HCT116 (cell line): ENCODE measurements around the gene FGF14. TPM values are rescaled to one million over a fixed set of nuclear protein-coding genes. Genes with fewer than 3 reads are reported as not detected.

Source experiments
- ATAC-seq: fragments of 200-7000 bp; cut with Tn5 transposase; 2 replicates; pipeline ENCODE4 v1.9.1; 2020; ENCODE audit warnings: mild to moderate bottlenecking, moderate library complexity
- BruUV-seq: library from RNA; stranded (reverse); fragments of 400-500 nt; replicated peaks from 2 replicates; lab custom pipeline; 2021; lab: Mats Ljungman, UMichigan
- CTCF ChIA-PET: fragments of 300-600 bp; sonication (Branson Sonifier 250); formaldehyde crosslinking; loops from one replicate; lab custom pipeline; 2021; ENCODE audit warnings: antibody characterized with exemption; lab: Charles Lee
- POLR2A ChIA-PET: fragments of 300-600, 350-600 bp; sonication (Branson Sonifier 250); formaldehyde crosslinking; loops from one replicate; lab custom pipeline; 2021; ENCODE audit warnings: antibody characterized with exemption; lab: Charles Lee
- RAD21 ChIA-PET, 2 experiments: fragments of 300-600 bp; sonication (Branson Sonifier 250); formaldehyde crosslinking; loops; one replicate each; lab custom pipeline; 2023; ENCODE audit warnings: low total read pairs in 2 of 2; ENCODE audit not compliant: uncharacterized antibody in 2 of 2, unreplicated experiment in 2 of 2, low non-redundant PET in 1 of 2; lab: Charles Lee
- DNase-seq: peaks from one replicate; pipeline ENCODE4 v3.0.0-alpha.2; 2010; ENCODE audit warnings: low read depth, low spot score
- H2AFZ ChIP-seq: fragments of 200-600 bp; shearing (Covaris generic), sonication (generic); 2 replicates; pipeline ENCODE4 v1.6.1; 2017; ENCODE audit warnings: low read depth, mixed run types, mixed read lengths, antibody characterized with exemption, low read length; ENCODE audit not compliant: poor library complexity, severe bottlenecking
- H3K27ac ChIP-seq: 2 replicates; pipeline ENCODE4 v1.5.1; 2012; ENCODE audit warnings: low read depth, low read length
- H3K27me3 ChIP-seq: fragments of 200-600 bp; sonication (generic); 2 replicates; pipeline ENCODE4 v1.6.1; 2016; ENCODE audit warnings: mixed run types, low read length, mixed read lengths; ENCODE audit not compliant: insufficient read depth
- H3K36me3 ChIP-seq, 2 experiments: fragments of 200-500 bp in 1 of 2; fragments of 200-600 bp in 1 of 2; sonication (Bioruptor generic) in 1 of 2; sonication (generic) in 1 of 2; 2 replicates each; pipeline versions ENCODE4 v1.5.1 to v1.6.1; 2014 to 2016; ENCODE audit warnings: low read length in 2 of 2, inconsistent platforms in 1 of 2, mixed read lengths in 1 of 2, mixed run types in 1 of 2; ENCODE audit not compliant: insufficient read depth in 2 of 2, control insufficient read depth in 1 of 2
- H3K4me1 ChIP-seq, 2 experiments: fragments of 200-600 bp in 1 of 2; sonication (generic) in 1 of 2; 2 replicates each; pipeline versions ENCODE4 v1.5.1 to v1.6.1; 2012 to 2017; ENCODE audit warnings: low read length in 2 of 2, inconsistent platforms in 1 of 2, mild to moderate bottlenecking in 1 of 2, mixed read lengths in 1 of 2, mixed run types in 1 of 2, moderate library complexity in 1 of 2; ENCODE audit not compliant: insufficient read depth in 2 of 2, control insufficient read depth in 1 of 2
- H3K4me2 ChIP-seq: fragments of 200-600 bp; sonication (generic); 2 replicates; pipeline ENCODE4 v1.6.1; 2017; ENCODE audit warnings: mixed run types, low read length, mixed read lengths
- H3K4me3 ChIP-seq, 2 experiments: fragments of 200-600 bp in 1 of 2; sonication (generic) in 1 of 2; replicated peaks in 1 of 2; 2 replicates each; pipeline ENCODE4 v1.5.1; 2011 to 2016; ENCODE audit warnings: low read length in 2 of 2, control low read depth in 1 of 2, low read depth in 1 of 2, mild to moderate bottlenecking in 1 of 2, mixed read lengths in 1 of 2, mixed run types in 1 of 2
- H3K79me2 ChIP-seq: fragments of 200-600 bp; sonication (generic); 2 replicates; pipeline ENCODE4 v1.6.1; 2017; ENCODE audit warnings: mild to moderate bottlenecking, mixed run types, low read length, moderate library complexity, mixed read lengths; ENCODE audit not compliant: insufficient read depth
- H3K9ac ChIP-seq: fragments of 200-600 bp; sonication (generic); 2 replicates; pipeline ENCODE4 v1.6.1; 2016; ENCODE audit warnings: low read length, mixed read lengths
- H3K9me2 ChIP-seq: fragments of 200-600 bp; sonication (generic), shearing (Covaris generic); 2 replicates; pipeline ENCODE4 v1.6.1; 2017; ENCODE audit warnings: mixed run types, mild to moderate bottlenecking, moderate library complexity; ENCODE audit not compliant: insufficient read depth
- H3K9me3 ChIP-seq, 2 experiments: fragments of 200-500 bp in 1 of 2; fragments of 200-600 bp in 1 of 2; sonication (Bioruptor generic) in 1 of 2; sonication (generic) in 1 of 2; 2 replicates each; pipeline ENCODE4 v1.6.1; 2014 to 2017; ENCODE audit warnings: low read length in 2 of 2, mixed read lengths in 2 of 2, inconsistent platforms in 1 of 2, low read depth in 1 of 2, mild to moderate bottlenecking in 1 of 2, mixed run types in 1 of 2, moderate library complexity in 1 of 2; ENCODE audit not compliant: control insufficient read depth in 1 of 2, insufficient read depth in 1 of 2
- H4K20me1 ChIP-seq: fragments of 200-600 bp; sonication (generic), shearing (Covaris generic); 2 replicates; pipeline ENCODE4 v1.6.1; 2017; ENCODE audit warnings: mixed run types, mild to moderate bottlenecking, moderate library complexity; ENCODE audit not compliant: insufficient read depth
- CBX3 ChIP-seq: IDR thresholded peaks from 2 replicates; pipeline ENCODE4 v1.6.1; 2012; ENCODE audit warnings: low read depth
- ELF1 ChIP-seq: IDR thresholded peaks from 2 replicates; pipeline ENCODE4 v1.6.1; 2012; ENCODE audit warnings: low read depth, borderline replicate concordance
- EZH2 ChIP-seq: fragments of 200-600 bp; sonication (generic); IDR thresholded peaks from 2 replicates; pipeline ENCODE4 v1.6.1; 2017; ENCODE audit warnings: antibody characterized with exemption, mixed run types
- EZH2phosphoT487 ChIP-seq: fragments of 200-600 bp; IDR thresholded peaks from 2 replicates; pipeline ENCODE4 v1.6.1; 2018; ENCODE audit warnings: antibody characterized with exemption, borderline replicate concordance
- FOSL1 ChIP-seq: IDR thresholded peaks from 2 replicates; pipeline ENCODE4 v1.6.1; 2012; ENCODE audit warnings: low read depth
- JUND ChIP-seq: IDR thresholded peaks from 2 replicates; pipeline ENCODE4 v1.6.1; 2012
- POLR2AphosphoS5 ChIP-seq: IDR thresholded peaks from 2 replicates; pipeline ENCODE4 v1.6.1; 2011; ENCODE audit warnings: mild to moderate bottlenecking, low read depth, low read length, moderate library complexity
- SIN3A ChIP-seq: IDR thresholded peaks from 2 replicates; pipeline ENCODE4 v1.6.1; 2012; ENCODE audit warnings: low read depth
- SP1 ChIP-seq: IDR thresholded peaks from 2 replicates; pipeline ENCODE4 v1.6.1; 2012; ENCODE audit warnings: low read depth
- SRF ChIP-seq: IDR thresholded peaks from 2 replicates; pipeline ENCODE4 v1.6.1; 2012; ENCODE audit warnings: low read depth
- TCF7L2 ChIP-seq: IDR thresholded peaks from 2 replicates; pipeline ENCODE4 v1.7.0; 2011; ENCODE audit warnings: borderline replicate concordance, inconsistent platforms; ENCODE audit not compliant: insufficient read depth, insufficient read length; ENCODE audit errors: extremely low read depth
- YY1 ChIP-seq: IDR thresholded peaks from 2 replicates; pipeline ENCODE4 v1.6.1; 2011; ENCODE audit warnings: low read length, low read depth, moderate library complexity, mild to moderate bottlenecking; ENCODE audit not compliant: insufficient replicate concordance; ENCODE audit errors: extremely low read depth
- ZFX ChIP-seq: fragments of 450-650 bp; IDR thresholded peaks from 2 replicates; pipeline ENCODE4 v1.6.1; 2017
- ZNF274 ChIP-seq: fragments of 200-500 bp; sonication (Bioruptor generic); IDR thresholded peaks from 2 replicates; pipeline ENCODE4 v1.6.1; 2014; ENCODE audit warnings: mild to moderate bottlenecking, low read depth, low read length, inconsistent platforms
- intact Hi-C: fragments of 100-400 bp; cut with micrococcal nuclease; formaldehyde crosslinking; loops from 2 replicates; pipeline ENCODE4 v1.10.0; 2022
- total RNA-seq: library from RNA; stranded (reverse); gene quantifications from one replicate; pipeline ENCODE4 v1.2.1, GENCODE V29; 2021; ENCODE audit not compliant: unreplicated experiment
- TF ChIP-seq, protein P1 (sequence below): IDR thresholded peaks from 2 replicates; pipeline ENCODE4 v1.6.1; 2012
- TF ChIP-seq, protein P2 (sequence below): IDR thresholded peaks from 2 replicates; pipeline ENCODE4 v1.6.1; 2011; ENCODE audit warnings: mild to moderate bottlenecking, low read length, moderate library complexity; ENCODE audit not compliant: insufficient replicate concordance; ENCODE audit errors: extremely low read depth
- TF ChIP-seq, protein P3 (sequence below): IDR thresholded peaks from 2 replicates; pipeline ENCODE4 v1.6.1; 2012

FGF14 gene
- total RNA-seq, 1 experiment from 2014 or later: not detected

DNA sequence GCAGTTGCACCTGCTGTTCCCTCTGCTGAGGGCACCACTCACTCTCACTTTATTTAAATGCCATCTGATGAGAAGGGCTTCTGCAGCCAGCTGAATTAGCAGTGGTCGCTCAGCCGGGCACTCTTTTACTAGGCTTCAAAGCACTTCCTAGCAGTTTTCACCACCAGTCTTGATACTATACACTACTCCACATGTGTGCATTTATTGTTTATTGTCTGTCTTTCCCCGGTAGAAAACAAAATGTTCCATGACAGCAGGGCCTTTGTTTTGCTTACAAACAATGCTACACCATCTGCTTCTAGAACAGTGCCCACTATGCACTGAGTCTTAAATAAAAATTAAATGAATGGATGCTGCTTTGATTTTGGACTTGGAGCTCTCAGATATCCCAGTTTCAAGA lies 404.9 kb downstream of the FGF14 start:
- CTCF ChIA-PET: no interaction called here
- TF ChIP-seq ZNF274: no peak
- TF ChIP-seq, protein P1, sequence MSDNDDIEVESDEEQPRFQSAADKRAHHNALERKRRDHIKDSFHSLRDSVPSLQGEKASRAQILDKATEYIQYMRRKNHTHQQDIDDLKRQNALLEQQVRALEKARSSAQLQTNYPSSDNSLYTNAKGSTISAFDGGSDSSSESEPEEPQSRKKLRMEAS: no peak
- TF ChIP-seq ZFX: no peak
- TF ChIP-seq SP1: no peak
- TF ChIP-seq YY1: no peak
- TF ChIP-seq, protein P2, sequence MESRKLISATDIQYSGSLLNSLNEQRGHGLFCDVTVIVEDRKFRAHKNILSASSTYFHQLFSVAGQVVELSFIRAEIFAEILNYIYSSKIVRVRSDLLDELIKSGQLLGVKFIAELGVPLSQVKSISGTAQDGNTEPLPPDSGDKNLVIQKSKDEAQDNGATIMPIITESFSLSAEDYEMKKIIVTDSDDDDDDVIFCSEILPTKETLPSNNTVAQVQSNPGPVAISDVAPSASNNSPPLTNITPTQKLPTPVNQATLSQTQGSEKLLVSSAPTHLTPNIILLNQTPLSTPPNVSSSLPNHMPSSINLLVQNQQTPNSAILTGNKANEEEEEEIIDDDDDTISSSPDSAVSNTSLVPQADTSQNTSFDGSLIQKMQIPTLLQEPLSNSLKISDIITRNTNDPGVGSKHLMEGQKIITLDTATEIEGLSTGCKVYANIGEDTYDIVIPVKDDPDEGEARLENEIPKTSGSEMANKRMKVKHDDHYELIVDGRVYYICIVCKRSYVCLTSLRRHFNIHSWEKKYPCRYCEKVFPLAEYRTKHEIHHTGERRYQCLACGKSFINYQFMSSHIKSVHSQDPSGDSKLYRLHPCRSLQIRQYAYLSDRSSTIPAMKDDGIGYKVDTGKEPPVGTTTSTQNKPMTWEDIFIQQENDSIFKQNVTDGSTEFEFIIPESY: no peak
- no peak for TF ChIP-seq SIN3A
- no peak for TF ChIP-seq JUND
- no peak for TF ChIP-seq EZH2phosphoT487
- no peak for TF ChIP-seq ELF1
- TF ChIP-seq EZH2: no peak
- TF ChIP-seq CBX3: no peak
- TF ChIP-seq, protein P3, sequence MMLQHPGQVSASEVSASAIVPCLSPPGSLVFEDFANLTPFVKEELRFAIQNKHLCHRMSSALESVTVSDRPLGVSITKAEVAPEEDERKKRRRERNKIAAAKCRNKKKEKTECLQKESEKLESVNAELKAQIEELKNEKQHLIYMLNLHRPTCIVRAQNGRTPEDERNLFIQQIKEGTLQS: no peak
- TF ChIP-seq TCF7L2: no peak
- no peak for TF ChIP-seq POLR2AphosphoS5
- TF ChIP-seq FOSL1: no peak
- TF ChIP-seq SRF: no peak
- no TSS peak for BruUV-seq
- DNase-seq: no peak
- no peak for ATAC-seq
- H3K9me3 ChIP-seq: peaks cover 0 to 8% of the 10 kb centered on the region in 2 experiments; a peak in 1 of 4 replicates
- no peaks in the 10 kb centered on the region for H4K20me1 ChIP-seq
- RAD21 ChIA-PET: no interaction called here
- H3K9ac ChIP-seq: no peak overlapping the region
- no peaks in the 10 kb centered on the region for H3K9me2 ChIP-seq
- POLR2A ChIA-PET: no interaction called here
- no peak overlapping the region for H2AFZ ChIP-seq
- no peaks in the 10 kb centered on the region for H3K4me1 ChIP-seq
- intact Hi-C loops: no loop called here
- no peaks in the 10 kb centered on the region for H3K27me3 ChIP-seq
- no peak overlapping the region for H3K4me2 ChIP-seq
- no peak overlapping the region for H3K4me3 ChIP-seq
- no peaks in the 10 kb centered on the region for H3K36me3 ChIP-seq
- no peaks in the 10 kb centered on the region for H3K79me2 ChIP-seq
- no peak overlapping the region for H3K27ac ChIP-seq
